Measurements from ENCODE around the gene PLA2G1B. TPM values are rescaled to one million over a fixed set of nuclear protein-coding genes. Genes with fewer than 3 reads are reported as not detected.

The PLA2G1B gene
- total and polyA plus RNA-seq, 10 donors = 0.29 to 1.9 (median 0.95) TPM; not detected in 4

DNA sequence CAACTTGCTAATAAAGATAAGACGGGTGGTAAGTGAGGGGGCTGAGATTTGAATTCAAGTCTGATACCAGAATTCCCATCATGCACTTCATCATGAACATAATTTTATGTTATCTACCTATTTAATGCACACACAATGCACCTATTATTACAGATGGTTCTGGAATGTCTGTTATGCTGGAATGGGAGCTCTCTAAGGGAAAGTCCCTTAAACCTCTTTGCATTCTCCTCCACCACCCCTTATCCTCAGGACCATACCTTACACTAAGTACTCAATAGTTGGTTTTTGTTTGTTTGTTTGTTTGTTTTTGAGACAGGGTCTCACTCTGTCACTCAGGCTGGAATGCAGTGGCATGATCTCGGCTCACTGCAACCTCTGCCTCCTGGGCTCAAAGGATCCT lies 48.4 kb upstream of the PLA2G1B start:
- TF ChIP-seq POLR2A (IDR thresholded peaks at IDR 0.05) (no peak), POLR2AphosphoS5 (IDR thresholded peaks at IDR 0.05) (no peak)
- TF ChIP-seq, protein P1, sequence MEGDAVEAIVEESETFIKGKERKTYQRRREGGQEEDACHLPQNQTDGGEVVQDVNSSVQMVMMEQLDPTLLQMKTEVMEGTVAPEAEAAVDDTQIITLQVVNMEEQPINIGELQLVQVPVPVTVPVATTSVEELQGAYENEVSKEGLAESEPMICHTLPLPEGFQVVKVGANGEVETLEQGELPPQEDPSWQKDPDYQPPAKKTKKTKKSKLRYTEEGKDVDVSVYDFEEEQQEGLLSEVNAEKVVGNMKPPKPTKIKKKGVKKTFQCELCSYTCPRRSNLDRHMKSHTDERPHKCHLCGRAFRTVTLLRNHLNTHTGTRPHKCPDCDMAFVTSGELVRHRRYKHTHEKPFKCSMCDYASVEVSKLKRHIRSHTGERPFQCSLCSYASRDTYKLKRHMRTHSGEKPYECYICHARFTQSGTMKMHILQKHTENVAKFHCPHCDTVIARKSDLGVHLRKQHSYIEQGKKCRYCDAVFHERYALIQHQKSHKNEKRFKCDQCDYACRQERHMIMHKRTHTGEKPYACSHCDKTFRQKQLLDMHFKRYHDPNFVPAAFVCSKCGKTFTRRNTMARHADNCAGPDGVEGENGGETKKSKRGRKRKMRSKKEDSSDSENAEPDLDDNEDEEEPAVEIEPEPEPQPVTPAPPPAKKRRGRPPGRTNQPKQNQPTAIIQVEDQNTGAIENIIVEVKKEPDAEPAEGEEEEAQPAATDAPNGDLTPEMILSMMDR (IDR thresholded peaks at IDR 0.05 in 8 of 11, conservative IDR thresholded peaks at IDR 0.05 in 3 of 11) = no peak
- H3K9me3 ChIP-seq = no peaks in the 10 kb centered on the region
- no peak for DNase-seq
- WGBS, 5 donors = 35 to 50% (median 38%) methylated on average over 2 of the region's 2 CpGs
- no peaks in the 10 kb centered on the region for H3K36me3 ChIP-seq
- no peak overlapping the region for H3K27ac ChIP-seq
- no peak overlapping the region for H3K4me3 ChIP-seq
- intact Hi-C loops (cut with DNase I; ENCODE audit: low total_unique reads) = no loop called here
- no peaks in the 10 kb centered on the region for H3K4me1 ChIP-seq
- H3K27me3 ChIP-seq (replicated peaks in 1 of 7) = peaks cover 0 to 84% (median 27%) of the 10 kb centered on the region in 7 donors

DNA sequence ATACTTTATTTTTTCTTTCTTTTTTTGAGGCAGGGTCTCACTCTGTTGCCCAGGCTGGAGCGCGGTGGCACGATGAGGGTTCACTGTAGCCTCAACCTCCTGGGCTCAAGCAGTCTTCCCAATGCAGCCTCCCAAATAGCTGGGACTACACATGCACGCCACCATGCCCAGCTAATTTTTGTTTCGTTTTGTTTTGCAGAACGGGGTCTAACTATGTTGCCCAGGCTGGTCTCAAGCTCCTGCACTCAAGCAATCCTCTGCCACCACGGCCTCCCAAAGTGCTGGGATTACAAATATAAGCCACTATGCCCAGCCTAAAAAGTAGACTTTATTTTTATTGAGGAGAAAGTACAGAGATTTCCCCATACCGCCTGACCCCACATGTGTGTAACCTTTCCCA lies 46.1 kb upstream of the PLA2G1B start:
- TF ChIP-seq, protein P1 (IDR thresholded peaks at IDR 0.05 in 8 of 11, conservative IDR thresholded peaks at IDR 0.05 in 3 of 11) = no peak
- TF ChIP-seq POLR2A (IDR thresholded peaks at IDR 0.05) (no peak), POLR2AphosphoS5 (IDR thresholded peaks at IDR 0.05) (no peak)
- DNase-seq = no peak
- Histone ChIP-seq H3K9me3 (no peaks in the 10 kb centered on the region), H3K4me1 (peaks cover 0 to 10% (median 8%) of the 10 kb centered on the region in 6 donors), H3K27ac (no peak overlapping the region), H3K36me3 (no peaks in the 10 kb centered on the region), H3K4me3 (no peak overlapping the region), H3K27me3 (replicated peaks in 1 of 7) (peaks cover 0 to 99% (median 46%) of the 10 kb centered on the region in 7 donors)
- WGBS, 5 donors = 87 to 94% (median 89%) methylated on average over 8 of the region's 8 CpGs
- intact Hi-C loops (cut with DNase I; ENCODE audit: low total_unique reads) = no loop called here

DNA sequence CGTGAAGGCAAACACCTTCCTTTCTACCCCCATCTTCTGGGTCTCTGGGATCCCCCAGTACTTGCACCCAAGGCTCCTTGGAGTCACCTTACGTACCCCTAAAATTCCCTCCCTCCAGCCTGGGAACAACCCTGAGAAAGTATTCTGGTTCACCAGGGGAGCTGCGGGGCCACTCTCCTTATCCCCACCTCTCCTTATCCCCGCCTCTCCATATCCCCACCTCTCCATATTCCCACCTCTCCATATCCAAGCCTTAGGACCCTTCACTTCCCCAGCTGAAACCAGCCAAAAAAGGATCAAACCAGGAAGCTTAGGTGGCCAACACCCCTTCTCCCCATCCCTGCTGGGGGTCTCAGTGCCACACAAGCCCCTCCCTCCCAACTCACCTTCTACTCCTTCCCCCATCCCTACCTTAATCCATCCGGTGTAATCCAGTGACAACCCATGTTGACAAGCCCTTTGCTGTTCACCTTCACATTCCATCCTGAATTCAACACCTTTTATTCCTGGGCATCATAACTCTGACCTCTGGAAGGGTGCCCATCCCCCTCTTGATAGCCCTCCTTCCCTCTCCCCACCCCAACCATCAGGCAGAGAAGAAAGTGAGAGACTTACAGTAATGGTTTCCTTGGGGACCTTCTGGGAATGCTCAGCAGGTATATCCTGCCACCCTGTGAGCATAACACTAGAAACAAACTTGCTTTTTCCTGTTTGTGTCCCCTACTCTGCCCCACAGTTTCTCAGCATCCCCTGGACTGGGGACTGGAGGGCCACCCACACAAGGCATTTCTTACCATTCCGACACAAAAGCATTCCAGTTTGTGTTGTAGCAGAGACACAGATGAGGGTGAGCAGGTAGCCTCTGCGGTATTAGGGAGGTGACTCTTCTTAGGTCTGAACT lies 43.0 kb upstream of the PLA2G1B start:
- Histone ChIP-seq H3K4me3 (no peak overlapping the region), H3K9me3 (no peaks in the 10 kb centered on the region), H3K36me3 (no peaks in the 10 kb centered on the region), H3K27me3 (replicated peaks in 1 of 7) (peaks cover 0 to 99% (median 66%) of the 10 kb centered on the region in 7 donors), H3K27ac (no peak overlapping the region), H3K4me1 (peaks cover 0 to 23% (median 19%) of the 10 kb centered on the region in 6 donors)
- TF ChIP-seq, protein P1 (IDR thresholded peaks at IDR 0.05 in 8 of 11, conservative IDR thresholded peaks at IDR 0.05 in 3 of 11) = no peak
- TF ChIP-seq POLR2AphosphoS5 (IDR thresholded peaks at IDR 0.05) (no peak), POLR2A (IDR thresholded peaks at IDR 0.05) (no peak)
- intact Hi-C loops (cut with DNase I; ENCODE audit: low total_unique reads) = no loop called here
- 31 to 41% (median 36%) methylated on average over 7 of the region's 7 CpGs for WGBS, 5 donors
- no peak for DNase-seq
